ENCODE data around the gene PAPSS2.
"Not testable (repeated sequence)": the region's sequence is repeated elsewhere in the genome, so short reads cannot be mapped to it uniquely, and the experiment has no call there.

Gene PAPSS2

GRCh38 chr10:87659571-87660483, at the start of gene PAPSS2:
TSS of gene PAPSS2 (plus strand) at chr10:87659878. CDS start at chr10:87659982, 104 bp downstream.
- no peak for DNase-seq

GRCh38 chr10:87611341-87611740, 48.3 kb upstream of the PAPSS2 start:
- not testable (repeated sequence) for DNase-seq

- no peak for DNase-seq
Measured at GRCh38 chr10:87612115-87612514, 47.6 kb upstream of the PAPSS2 start.

- no peak for DNase-seq
Measured at GRCh38 chr10:87613751-87614150, 45.9 kb upstream of the PAPSS2 start.

- DNase-seq = no peak
Measured at GRCh38 chr10:87615856-87616255, 43.8 kb upstream of the PAPSS2 start.

- no peak for DNase-seq
Measured at GRCh38 chr10:87617503-87617902, 42.2 kb upstream of the PAPSS2 start.

- DNase-seq = no peak
Measured at GRCh38 chr10:87618566-87619423, 40.9 kb upstream of the PAPSS2 start.

- no peak for DNase-seq
Measured at GRCh38 chr10:87619705-87620104, 40.0 kb upstream of the PAPSS2 start.

GRCh38 chr10:87621440-87621839, 38.2 kb upstream of the PAPSS2 start:
- not testable (repeated sequence) for DNase-seq

- no peak for DNase-seq
Measured at GRCh38 chr10:87622314-87623004, 37.2 kb upstream of the PAPSS2 start.

- no peak for DNase-seq
Measured at GRCh38 chr10:87623191-87623590, 36.5 kb upstream of the PAPSS2 start.

- DNase-seq = no peak
Measured at GRCh38 chr10:87625661-87626060, 34.0 kb upstream of the PAPSS2 start.

- DNase-seq = no peak
Measured at GRCh38 chr10:87626422-87626892, 33.2 kb upstream of the PAPSS2 start.

- DNase-seq = no peak
Measured at GRCh38 chr10:87630171-87630570, 29.5 kb upstream of the PAPSS2 start.

- no peak for DNase-seq
Measured at GRCh38 chr10:87632454-87632853, 27.2 kb upstream of the PAPSS2 start.

GRCh38 chr10:87634311-87634710, 25.4 kb upstream of the PAPSS2 start:
- no peak for DNase-seq

GRCh38 chr10:87635498-87636312, 24.0 kb upstream of the PAPSS2 start:
- DNase-seq = no peak

GRCh38 chr10:87636313-87636915, 23.3 kb upstream of the PAPSS2 start:
- no peak for DNase-seq

GRCh38 chr10:87639493-87639892, 20.2 kb upstream of the PAPSS2 start:
- no peak for DNase-seq

GRCh38 chr10:87640043-87640442, 19.6 kb upstream of the PAPSS2 start:
- no peak for DNase-seq

GRCh38 chr10:87642486-87642885, 17.2 kb upstream of the PAPSS2 start:
- no peak for DNase-seq

- DNase-seq = no peak
Measured at GRCh38 chr10:87642988-87643387, 16.7 kb upstream of the PAPSS2 start.

All from activated CD4-positive, CD25-positive, alpha-beta regulatory T cell (primary cell).